Glutamatergic neuron (in vitro differentiated cells): ENCODE data around the gene CABP2. TPM values are rescaled to one million over a fixed set of nuclear protein-coding genes. Genes with fewer than 3 reads are reported as not detected.
"Not testable (repeated sequence)": the region's sequence is repeated elsewhere in the genome, so short reads cannot be mapped to it uniquely, and the experiment has no call there.

ENCODE experiments used
- DNase-seq: peaks from one replicate; pipeline ENCODE4 v3.0.0; 2022
- H3K27ac Mint-ChIP-seq: one replicate; pipeline ENCODE4 v1.8.0; 2020; ENCODE audit warnings: mild to moderate bottlenecking, mixed read lengths, inconsistent platforms; ENCODE audit not compliant: unreplicated experiment
- H3K27me3 Mint-ChIP-seq: one replicate; pipeline ENCODE4 v1.8.0; 2020; ENCODE audit warnings: mild to moderate bottlenecking, moderate library complexity, mixed read lengths, inconsistent platforms; ENCODE audit not compliant: unreplicated experiment
- H3K36me3 Mint-ChIP-seq: one replicate; pipeline ENCODE4 v1.8.0; 2020; ENCODE audit warnings: mild to moderate bottlenecking, mixed read lengths, inconsistent platforms; ENCODE audit not compliant: unreplicated experiment
- H3K4me1 Mint-ChIP-seq: one replicate; pipeline ENCODE4 v1.8.0; 2020; ENCODE audit warnings: mild to moderate bottlenecking, low read depth, mixed read lengths, inconsistent platforms; ENCODE audit not compliant: unreplicated experiment
- H3K4me3 Mint-ChIP-seq: one replicate; pipeline ENCODE4 v1.8.0; 2020; ENCODE audit warnings: mild to moderate bottlenecking, mixed read lengths, inconsistent platforms; ENCODE audit not compliant: unreplicated experiment
- H3K9me3 Mint-ChIP-seq: one replicate; pipeline ENCODE4 v1.8.0; 2020; ENCODE audit warnings: mild to moderate bottlenecking, moderate library complexity, mixed read lengths, inconsistent platforms; ENCODE audit not compliant: unreplicated experiment
- CTCF ChIP-seq: fragments of 200-600 bp; sonication (generic); IDR thresholded peaks from one replicate; pipeline ENCODE4 v1.5.0; 2021; ENCODE audit not compliant: partially characterized antibody, unreplicated experiment
- total RNA-seq: library from RNA; stranded (reverse); fragmentation: NEBNext Ultra II Directional; extraction: Animal tissue kit (Norgen Biotek cat#: 25700); gene quantifications from one replicate; pipeline ENCODE4 v1.2.1, GENCODE V29; 2021; ENCODE audit not compliant: unreplicated experiment

Gene CABP2
- total RNA-seq, 1 donor from 2014 or later = not detected

- no peaks in the 10 kb centered on the region for H3K36me3 Mint-ChIP-seq
- peak; percentile 98 for DNase-seq
- peaks cover 5% of the 10 kb centered on the region for H3K27me3 Mint-ChIP-seq
- H3K4me3 Mint-ChIP-seq = peak within 1 kb of the TSS; percentile 94
- peak; percentile 63 for TF ChIP-seq CTCF
- H3K4me1 Mint-ChIP-seq = no peaks in the 10 kb centered on the region
- H3K9me3 Mint-ChIP-seq = peaks cover 7% of the 10 kb centered on the region
- H3K27ac Mint-ChIP-seq = peak within 1 kb of the TSS; percentile 95
Observed at GRCh38 chr11:67482827-67483798, 40.1 kb downstream of the CABP2 start, which contains the start of gene AIP. Gene AIP, plus strand, starts transcription at chr11:67483026. Its CDS starts 133 bp downstream, at chr11:67483159.

- peaks cover under 1% of the 10 kb centered on the region for H3K4me1 Mint-ChIP-seq
- H3K27ac Mint-ChIP-seq = peak overlapping the region; percentile 95
- peaks cover 3% of the 10 kb centered on the region for H3K27me3 Mint-ChIP-seq
- H3K9me3 Mint-ChIP-seq = peaks cover 7% of the 10 kb centered on the region
- H3K4me3 Mint-ChIP-seq = peak overlapping the region; percentile 94
- no peak for DNase-seq
- no peaks in the 10 kb centered on the region for H3K36me3 Mint-ChIP-seq
- no peak for TF ChIP-seq CTCF
Observed at GRCh38 chr11:67482275-67482826, 40.9 kb downstream of the CABP2 start.

- not testable (repeated sequence) for H3K36me3 Mint-ChIP-seq, H3K27me3 Mint-ChIP-seq, H3K9me3 Mint-ChIP-seq, H3K4me3 Mint-ChIP-seq, DNase-seq, H3K4me1 Mint-ChIP-seq
- H3K27ac Mint-ChIP-seq = peak overlapping the region; percentile 90
Observed at GRCh38 chr11:67477344-67478050, 45.7 kb downstream of the CABP2 start.

GRCh38 chr11:67476692-67477091, 46.6 kb downstream of the CABP2 start:
- peak overlapping the region; percentile 90 for H3K27ac Mint-ChIP-seq
- H3K36me3 Mint-ChIP-seq, H3K4me3 Mint-ChIP-seq, H3K9me3 Mint-ChIP-seq, H3K4me1 Mint-ChIP-seq, DNase-seq, H3K27me3 Mint-ChIP-seq: not testable (repeated sequence)

- Mint-ChIP-seq H3K36me3 (no peaks in the 10 kb centered on the region), H3K4me3 (no peak overlapping the region), H3K27me3 (peaks cover 7% of the 10 kb centered on the region), H3K9me3 (peaks cover 12% of the 10 kb centered on the region), H3K27ac (no peak overlapping the region), H3K4me1 (peaks cover 4% of the 10 kb centered on the region)
- DNase-seq = no peak
- no peak for TF ChIP-seq CTCF
Observed at GRCh38 chr11:67472882-67473281, 50.4 kb downstream of the CABP2 start.
